HG02852 (cell line): ENCODE results near the gene KIAA0753.

Experiments used
- ATAC-seq: cut with Tn5 transposase; IDR thresholded peaks from one replicate; pipeline ENCODE4 v1.9.1; 2021; ENCODE audit warnings: mild to moderate bottlenecking, moderate library complexity; ENCODE audit not compliant: unreplicated experiment

The KIAA0753 gene

DNA sequence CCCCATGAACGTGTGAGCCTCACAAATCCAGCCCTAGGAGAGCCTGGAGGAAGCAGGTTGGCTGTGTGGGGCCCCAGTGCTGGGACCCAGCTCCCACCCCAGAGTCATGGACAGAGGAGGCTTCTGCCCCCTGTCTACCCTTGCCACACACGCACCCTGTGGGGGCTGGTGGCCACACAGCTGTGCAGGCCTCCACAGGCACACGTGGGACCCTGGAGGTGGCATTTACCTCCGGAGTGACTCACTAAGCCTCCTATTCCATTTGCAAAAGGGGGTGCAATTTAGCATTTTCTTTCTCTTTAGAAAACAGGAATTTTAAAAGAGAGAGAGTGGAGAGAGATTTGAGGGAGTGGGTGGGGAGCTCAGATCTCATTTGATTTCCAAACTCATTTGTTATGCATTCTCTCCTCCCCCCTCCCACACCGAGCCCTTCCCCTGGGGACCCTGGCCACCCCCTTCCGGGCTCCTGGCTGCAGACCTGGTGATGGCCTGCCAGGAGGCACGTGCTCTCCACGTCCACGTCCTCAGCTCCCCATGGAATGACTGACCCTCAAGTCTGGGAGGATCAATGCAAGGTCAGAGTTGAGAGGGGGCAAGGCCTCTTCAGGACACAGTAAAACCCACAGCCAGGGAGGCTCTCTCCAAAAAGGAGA, 91.0 kb downstream of the KIAA0753 start:
- ATAC-seq = no peak

DNA sequence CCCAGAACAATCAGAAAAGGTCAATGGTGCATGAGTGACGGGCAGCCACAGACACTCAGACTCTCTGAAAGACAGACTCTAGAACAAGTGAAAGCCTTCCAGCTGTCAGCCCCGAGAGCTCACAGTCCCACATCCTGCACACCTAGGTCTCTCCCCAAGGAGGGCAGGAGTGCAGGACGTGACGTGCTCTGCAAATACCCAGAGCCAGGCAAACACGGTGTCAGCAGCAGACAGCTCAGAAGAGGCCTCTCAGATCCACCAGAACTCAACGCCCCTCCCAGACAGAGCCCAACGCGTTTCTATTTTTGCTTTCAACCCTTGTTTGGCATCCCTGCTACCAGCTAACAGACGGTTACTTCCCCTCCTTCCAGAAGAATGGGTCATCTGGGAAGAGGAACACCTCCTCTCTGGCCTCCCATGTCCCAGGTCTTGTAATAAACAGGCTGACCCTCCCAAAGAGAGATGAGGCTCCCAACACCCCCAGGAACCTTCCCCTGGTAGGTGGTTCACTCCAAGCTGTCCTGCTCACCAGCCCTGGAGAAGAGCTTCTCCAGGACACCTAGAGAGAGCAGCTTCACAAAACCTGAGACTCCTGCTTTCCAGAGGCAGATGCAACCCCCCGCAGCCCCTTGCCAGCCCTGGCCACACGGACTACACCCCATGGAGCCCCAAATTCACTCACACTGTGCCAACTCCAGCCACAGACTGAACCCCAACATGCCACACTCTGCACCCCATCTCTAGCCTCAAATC, 91.8 kb downstream of the KIAA0753 start:
- ATAC-seq = no peak

DNA sequence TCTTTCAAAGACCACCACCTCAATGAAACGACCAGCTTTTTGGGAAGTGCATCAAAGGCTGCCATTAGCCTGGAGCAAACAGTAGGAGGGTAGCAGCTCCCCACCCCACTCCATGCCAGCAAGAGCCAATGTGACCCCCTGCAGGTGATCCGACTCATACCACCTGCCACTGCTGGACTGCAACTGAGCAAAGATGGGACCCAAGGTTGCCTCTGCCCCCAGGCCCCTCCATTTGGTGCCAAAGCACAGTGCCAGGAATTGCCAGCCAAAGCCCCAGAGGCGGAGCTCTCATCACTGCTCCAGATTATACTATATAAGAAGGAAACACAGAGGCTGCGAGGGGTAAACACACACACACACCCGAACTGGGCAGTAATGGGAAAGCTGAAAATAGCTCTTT, 92.5 kb downstream of the KIAA0753 start:
- ATAC-seq = no peak

DNA sequence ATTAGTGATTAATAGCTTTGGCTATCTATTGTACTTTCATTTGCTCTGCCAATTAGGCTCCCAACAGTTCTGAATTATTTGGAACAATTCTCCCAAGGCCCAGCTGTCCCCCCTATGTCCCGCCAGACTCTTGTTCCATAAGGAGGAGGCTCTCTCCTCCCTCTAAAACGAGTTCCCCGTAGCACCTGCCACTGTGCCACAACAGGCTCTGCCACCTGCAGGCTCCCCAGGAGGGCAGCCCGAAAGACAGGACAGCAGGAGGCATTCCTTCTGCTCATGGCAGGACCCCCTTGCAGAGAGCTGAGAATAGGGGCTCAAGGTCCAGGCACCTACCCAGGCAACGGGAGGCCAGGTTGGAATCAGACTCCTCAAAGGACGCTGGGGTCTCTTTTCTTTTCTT, 93.2 kb downstream of the KIAA0753 start:
- no peak for ATAC-seq

DNA sequence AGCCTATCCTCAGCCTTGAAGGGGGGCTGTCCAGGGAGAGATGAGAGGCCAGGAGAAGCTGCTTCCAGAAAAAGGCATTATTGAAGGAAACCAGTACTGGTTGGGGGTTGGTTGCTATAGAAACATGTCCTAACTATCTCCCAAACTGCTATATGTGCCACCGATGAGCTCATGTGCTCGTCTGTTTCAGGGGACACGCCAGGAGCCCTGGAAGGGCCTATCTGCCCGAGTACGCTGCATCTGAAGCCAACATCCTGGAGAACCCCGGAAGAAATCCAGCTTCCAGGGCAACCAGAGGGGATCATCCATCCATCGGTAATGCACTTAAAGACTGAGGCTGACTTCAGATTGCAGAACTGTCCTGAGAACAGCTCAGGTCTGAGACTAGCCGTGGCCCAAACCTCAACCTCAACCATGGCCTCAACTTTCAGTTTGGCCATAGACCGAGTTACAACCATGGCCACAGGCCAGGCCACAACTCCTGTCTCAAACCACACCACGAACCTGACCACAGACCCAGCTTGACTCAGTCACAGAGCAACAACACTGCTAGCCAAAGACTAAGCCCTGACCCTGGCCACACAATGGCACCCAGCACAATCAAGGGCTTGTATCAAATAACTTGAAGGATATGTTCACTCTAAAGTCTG, 94.3 kb downstream of the KIAA0753 start:
- ATAC-seq = no peak

DNA sequence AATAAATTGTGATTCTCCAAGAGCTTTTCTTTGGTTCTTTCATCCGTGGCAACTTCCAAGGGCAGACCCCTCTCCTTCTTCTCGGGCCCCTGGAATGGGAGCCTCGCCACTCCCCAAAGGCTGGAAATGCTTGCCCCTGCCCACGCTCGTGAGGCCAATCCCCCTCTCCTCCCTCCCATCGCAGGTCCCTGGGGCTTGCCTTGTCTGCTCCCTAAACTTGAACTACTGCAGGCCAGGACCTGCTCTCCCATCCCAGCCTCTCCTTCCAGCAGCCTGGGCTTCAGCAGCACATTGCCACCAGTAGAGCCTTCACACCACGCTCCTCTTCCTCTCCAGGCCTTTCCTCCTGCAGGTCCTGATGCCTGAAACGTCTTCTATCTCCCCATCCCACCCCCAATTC, 95.2 kb downstream of the KIAA0753 start:
- no peak for ATAC-seq

DNA sequence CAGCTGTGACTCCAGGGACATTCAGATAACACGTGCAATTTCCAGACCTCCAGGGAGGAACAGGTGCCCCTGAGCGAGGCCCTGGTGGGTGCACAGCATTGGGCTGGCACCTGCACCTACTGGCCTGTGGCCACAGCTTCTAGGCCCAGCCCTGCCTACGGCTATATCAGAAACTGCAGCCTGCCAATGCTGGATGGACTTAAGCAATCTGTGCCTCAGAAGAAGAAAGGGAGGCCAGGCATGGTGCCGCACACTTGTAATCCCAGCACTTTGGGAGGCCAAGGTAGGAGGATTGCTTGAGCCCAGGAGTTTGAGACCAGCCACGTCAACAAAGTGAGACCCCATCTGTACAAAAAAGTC, 96.5 kb downstream of the KIAA0753 start:
- ATAC-seq = no peak

DNA sequence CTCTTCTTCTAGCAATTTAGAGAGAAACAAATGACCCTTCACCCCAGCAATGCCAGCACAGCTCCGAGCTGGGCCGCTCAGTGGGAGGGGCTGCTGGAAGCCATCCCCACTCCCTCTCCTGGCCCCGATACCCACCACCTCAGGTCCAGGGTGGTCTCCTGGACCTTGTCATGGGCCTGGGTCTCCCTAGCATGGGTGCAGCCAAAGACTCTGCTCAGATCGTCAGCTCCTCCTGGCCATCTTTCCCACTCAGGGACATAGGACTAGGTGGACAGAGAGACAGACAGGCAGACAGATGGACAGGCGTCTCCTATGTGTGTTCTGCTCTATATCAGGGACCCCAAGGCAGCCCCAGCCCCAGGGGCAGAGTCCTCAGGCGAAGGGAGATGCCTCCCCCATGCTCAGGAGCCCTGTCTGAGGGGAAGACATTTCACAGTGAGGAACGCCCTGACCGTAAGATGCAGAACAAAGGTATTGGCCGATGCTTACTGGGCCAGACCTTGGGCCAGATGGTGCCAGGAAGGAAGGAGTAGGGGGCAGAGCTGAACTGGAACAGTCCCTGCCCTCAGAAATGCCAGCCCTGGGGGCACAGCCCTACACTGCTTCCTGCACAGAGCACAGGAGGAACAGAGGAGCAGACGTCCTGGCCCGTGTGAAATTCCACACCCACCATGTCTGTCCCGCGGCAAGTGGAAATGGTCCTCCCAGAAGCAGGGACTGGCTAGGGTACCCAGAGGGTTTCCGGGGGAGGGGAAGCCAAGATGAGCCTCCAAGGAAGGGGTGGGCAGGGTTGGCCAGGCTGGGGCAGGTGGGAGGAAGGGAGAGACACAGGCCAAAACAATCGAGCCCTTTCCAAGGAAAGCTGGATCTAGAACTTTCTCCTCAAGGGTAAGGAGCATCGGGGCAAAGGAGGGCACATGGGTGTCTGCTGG, 97.2 kb downstream of the KIAA0753 start:
- ATAC-seq = no peak

DNA sequence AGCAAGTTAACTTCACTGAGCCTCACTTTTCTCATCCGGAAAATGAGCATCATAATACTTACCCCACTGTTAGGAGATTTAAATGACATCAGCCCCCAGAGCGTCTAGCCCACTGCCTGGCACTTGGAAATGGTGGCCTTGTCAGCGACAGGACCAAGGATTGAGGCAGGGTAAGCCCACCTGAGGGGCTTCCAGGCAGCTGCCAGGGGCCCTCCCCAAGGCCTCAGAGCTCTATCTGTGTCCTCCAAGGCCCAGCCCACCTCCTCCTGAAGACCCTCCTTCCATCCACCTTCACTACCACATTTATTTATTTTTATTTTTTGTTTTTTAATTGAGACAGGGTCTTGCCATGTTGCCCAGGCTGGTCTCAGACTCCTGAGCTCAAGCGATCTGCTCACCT, 97.9 kb downstream of the KIAA0753 start:
- no peak for ATAC-seq

DNA sequence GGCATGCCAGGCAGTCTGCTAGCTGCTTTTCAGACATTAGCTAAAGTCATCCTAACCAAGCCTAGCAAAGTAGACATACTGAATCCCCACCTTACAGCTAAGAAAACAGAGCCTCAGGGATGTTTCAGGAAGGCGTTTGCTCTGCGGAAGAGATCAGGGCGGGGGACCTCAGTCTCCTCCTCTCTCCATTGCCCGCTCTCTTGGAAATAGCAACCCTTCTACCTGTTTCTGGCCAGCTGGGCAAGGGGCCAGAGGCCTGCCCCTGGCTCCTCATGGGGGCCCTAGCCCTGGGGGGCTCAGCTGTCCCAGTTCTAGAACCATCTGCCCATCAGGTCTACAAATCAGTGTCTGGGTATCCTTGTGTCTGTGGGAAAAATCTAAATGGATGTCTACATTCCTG, 98.6 kb downstream of the KIAA0753 start:
- no peak for ATAC-seq

DNA sequence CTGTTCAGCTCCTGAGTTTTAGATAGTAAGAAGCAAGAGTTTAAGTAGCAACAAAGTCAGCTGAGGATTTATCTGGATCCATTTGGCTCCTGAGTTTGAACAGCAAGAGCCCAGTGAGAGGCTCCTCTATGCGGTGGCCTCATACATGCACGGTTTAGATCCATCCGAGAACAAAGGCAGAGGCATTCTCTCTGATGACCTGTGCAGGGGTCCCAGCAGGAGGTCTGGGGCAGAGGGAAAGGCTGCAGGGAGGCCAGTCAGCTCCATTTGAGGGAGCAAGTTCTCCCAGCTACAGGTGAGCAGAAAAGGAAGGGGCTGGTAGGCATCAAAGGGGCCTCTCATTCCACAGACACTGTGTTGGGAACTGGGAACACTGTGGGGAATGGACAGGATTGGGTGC, 100.6 kb downstream of the KIAA0753 start:
- no peak for ATAC-seq

DNA sequence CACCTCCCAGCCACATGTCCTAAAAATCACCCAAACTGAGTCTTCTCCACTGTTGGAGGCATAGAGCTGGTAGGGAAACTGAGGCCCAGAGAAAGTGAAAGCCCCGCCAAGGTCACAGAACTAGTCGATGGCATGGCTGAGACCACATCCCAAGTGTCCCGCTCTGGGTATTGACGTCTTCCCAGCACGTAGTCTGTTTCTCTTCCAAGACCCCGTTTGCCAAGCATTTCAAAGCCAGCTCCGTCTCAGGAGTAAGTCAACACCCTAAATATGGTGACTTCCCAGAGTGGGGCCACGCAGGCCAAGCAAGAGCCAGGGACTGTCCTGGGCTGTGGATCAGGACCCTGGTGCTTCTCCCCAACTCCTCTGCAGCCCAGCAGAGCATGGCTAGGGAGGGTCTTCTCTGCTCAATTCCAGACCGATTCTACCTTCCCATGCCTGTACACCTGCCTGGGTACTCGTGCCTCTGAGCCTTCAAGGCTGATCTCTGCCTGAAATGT, 103.9 kb downstream of the KIAA0753 start:
- ATAC-seq = no peak

DNA sequence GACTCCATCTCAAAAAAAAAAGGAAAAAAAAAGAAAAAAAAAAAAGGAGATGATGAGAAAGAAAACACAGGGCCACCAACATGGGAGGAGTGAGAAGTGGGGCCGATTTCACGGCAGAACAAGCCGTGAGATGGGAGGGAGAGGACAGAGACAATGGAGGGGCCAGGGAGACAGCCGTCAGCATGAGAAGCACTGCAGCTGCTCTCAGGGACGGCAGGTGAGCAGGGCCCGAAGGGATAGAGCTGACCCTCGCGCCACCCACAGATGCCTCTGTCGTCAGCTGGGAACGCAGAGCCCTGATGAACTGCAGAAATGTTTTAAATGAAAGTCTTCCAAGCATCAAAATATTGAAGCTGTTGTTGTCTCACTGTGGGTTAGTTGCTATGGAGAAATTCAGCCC, 104.5 kb downstream of the KIAA0753 start:
- ATAC-seq = no peak

DNA sequence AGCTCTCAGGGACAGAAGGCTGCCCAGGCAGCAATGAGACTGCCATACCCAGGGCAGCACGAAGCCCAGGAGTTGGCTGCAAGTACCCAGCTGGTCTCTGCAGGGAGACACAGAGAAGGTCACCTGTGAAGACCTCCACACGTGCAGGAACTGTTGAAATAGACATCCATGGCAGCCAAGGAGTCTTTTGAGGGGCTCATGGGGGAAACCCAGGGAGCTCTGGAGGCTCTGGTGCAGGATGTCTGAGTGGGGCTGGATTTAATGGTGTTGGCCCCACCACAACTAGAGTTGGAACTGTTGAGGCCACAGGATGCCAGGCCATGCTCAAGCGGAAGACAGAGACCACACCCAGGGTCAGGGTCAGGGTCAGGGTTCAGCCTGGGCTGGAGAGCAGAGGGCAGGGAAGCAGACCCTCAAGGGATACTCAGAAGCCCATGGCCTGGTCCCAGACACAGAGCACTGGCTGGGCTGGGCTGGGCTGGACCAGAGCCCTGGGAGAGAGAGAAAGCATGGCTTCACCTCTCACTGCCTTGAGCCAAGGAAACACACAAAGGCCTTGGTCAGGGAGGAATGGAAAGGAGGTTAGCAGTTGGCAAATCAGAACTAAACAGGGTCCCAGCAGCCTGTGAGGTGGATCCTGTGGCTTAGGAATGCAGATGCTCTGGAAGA, 105.5 kb downstream of the KIAA0753 start:
- no peak for ATAC-seq

DNA sequence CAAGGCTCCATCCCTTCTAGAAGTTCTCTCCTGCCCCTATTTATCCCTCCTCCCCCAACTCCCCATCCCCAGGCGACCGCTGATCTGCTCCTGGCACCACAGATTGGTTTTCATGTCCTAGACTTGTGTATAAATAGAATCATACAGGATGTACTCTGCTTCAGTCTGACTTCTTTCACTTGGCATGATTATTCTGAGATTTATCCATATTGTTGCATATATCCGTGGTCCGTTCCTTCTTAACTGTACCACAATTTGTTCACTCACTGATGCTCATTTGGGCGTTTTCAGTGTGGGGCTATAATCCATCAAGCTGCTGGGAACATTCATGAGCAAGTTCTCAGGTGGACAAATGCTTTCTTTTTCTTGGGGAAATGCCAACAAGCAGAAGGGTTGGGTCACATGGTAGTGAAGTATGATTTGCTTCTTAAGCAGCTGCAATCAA, 108.0 kb downstream of the KIAA0753 start:
- ATAC-seq = no peak

DNA sequence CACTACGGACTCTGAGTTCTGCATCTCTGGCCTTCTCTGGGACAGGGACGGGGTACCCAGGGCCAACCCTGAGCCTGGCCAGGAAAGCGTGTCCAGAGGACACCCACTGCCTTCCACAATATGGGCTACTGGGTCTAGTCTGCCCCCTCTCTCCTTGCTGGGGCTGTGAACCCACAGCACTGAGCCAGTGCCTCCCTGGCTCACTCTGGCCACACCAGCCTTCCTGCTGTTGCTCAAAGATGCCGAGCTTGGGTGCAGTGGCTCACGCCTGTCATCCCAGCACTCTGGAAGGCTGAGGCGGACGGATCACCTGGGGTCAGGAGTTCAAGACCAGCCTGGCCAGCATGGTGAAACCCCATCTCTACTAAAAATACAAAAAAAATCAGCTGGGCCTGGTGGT, 108.9 kb downstream of the KIAA0753 start:
- no peak for ATAC-seq

DNA sequence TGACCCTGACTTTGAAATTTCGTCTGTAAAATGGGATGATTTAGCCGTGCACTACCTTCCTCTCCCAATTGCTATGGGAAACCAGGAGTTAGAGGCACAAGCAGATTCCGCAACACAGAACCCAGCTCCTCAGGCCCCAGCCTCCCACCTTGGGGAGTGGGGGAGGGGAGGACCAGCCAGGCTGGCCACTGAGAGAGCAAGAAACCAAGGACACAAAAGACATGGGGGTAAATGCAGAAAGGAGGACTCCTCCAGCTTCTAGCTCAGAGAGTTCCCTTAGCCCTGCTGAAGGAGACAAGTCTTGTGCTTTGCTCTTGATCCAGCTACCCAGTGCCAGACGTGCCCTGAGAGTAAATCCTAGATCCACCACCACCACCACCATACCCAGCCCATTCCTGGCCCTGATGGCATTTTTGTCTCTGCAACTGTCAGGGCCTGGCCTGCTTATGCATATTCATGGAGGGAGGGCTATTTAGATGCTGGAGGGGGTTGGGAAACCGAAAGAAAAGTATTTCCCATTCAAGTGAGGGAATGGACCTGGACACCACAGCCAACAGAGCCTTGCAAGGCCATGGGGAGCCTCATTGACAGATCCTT, 110.1 kb downstream of the KIAA0753 start:
- no peak for ATAC-seq

DNA sequence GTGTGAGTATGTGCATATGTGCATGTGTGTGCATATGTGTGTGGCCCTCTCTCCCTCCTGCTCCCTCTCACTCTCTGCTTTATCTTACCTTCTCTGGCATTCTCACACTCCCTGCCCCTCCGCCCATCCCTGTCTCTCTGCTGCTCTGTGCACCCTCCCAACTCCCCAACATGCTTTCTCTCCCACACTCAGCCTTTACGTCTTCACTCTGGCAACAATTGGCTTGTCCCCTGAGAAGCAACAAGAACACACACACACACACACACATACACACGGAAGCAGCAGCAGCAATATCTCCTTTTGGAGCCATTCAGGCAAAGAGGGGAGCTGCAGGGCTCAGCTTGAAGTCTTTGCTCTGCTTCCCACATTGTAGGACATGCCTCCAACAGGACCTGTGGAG, 112.0 kb downstream of the KIAA0753 start:
- no peak for ATAC-seq
